Adrenal gland (tissue), 12 donors: Measurements from ENCODE around the gene VPS26B. TPM values are rescaled to one million over a fixed set of nuclear protein-coding genes. Genes with fewer than 3 reads are reported as not detected.
A peak's percentile ranks its signal among the peaks of the same experiment; 100 is the strongest.

Experiments
- DNase-seq, 7 donors: peaks; one replicate each; pipeline ENCODE4 v3.0.0-alpha.2; 2019 to 2020
- H3K27ac ChIP-seq, 5 donors: fragments of 200-600 bp; sonication (generic) in 4 of 5; 1 replicate in 3 of 5; 2 replicates in 2 of 5; pipeline versions ENCODE4 v1.5.1 to v1.8.0; 2016 to 2020; ENCODE audit warnings: mild to moderate bottlenecking in 1 of 5
- H3K27me3 ChIP-seq: fragments of 200-600 bp; 2 replicates; pipeline ENCODE4 v1.8.0; 2021
- H3K36me3 ChIP-seq, 2 donors: fragments of 200-600 bp; replicated peaks in 1 of 2; 1 replicate in 1 of 2; 2 replicates in 1 of 2; pipeline versions ENCODE4 v1.5.1 to v1.8.0; 2018 to 2022
- H3K4me1 ChIP-seq, 2 donors: fragments of 200-600 bp; replicated peaks in 1 of 2; 1 replicate in 1 of 2; 2 replicates in 1 of 2; pipeline versions ENCODE4 v1.5.1 to v1.8.0; 2018 to 2021
- H3K4me3 ChIP-seq, 4 donors: fragments of 200-600 bp; sonication (generic) in 3 of 4; one replicate each; pipeline ENCODE4 v1.5.1; 2016 to 2018
- H3K9me3 ChIP-seq, 3 donors: fragments of 200-600 bp; sonication (generic) in 1 of 3; replicated peaks in 1 of 3; 1 replicate in 2 of 3; 2 replicates in 1 of 3; pipeline versions ENCODE4 v1.5.1 to v1.8.0; 2016 to 2021
- POLR2A ChIP-seq, 2 donors: fragments of 450-650 bp; IDR thresholded peaks; one replicate each; pipeline ENCODE4 v1.6.1; 2017; ENCODE audit warnings: antibody characterized with exemption in 2 of 2, mild to moderate bottlenecking in 2 of 2, moderate library complexity in 1 of 2
- WGBS, 4 donors: extraction: QIAGEN DNeasy Blood & Tissue Kit in 2 of 4; methylation state at CpG; one replicate each; pipeline versions ENCODE4 v1.1.5 to v1.1.7; 2013 to 2017; 5-methylcytosine and 5-hydroxymethylcytosine counted together
- intact Hi-C, 2 donors: fragments of 100-400 bp; cut with DNase I; formaldehyde crosslinking; loops; one replicate each; pipeline versions ENCODE4 v1.14.1 to v1.15.0; 2022 to 2023
- polyA plus RNA-seq, 3 donors: library from polyadenylated mRNA; stranded (reverse); fragments of 200-250 nt in 2 of 3; fragments of 350-450 nt in 1 of 3; fragmentation: Illumina TruSeq in 1 of 3; extraction: RNeasy Lipid Tissue Mini Kit (QIAGEN cat#74804) in 1 of 3; gene quantifications; one replicate each; pipeline ENCODE4 v1.2.3, GENCODE V29; 2013 to 2014
- total RNA-seq, 9 donors: library from RNA; depleted of rRNA in 4 of 9; stranded (reverse); fragments of >200 nt in 4 of 9; fragments of 120-200 nt in 1 of 9; fragmentation: NEBNext Ultra II Directional in 1 of 9; extraction: Animal tissue kit (Norgen Biotek cat#: 25700) in 1 of 9; gene quantifications; one replicate each; pipeline versions ENCODE4 v1.1.0 to v1.2.4, GENCODE V29; 2013 to 2023
- TF ChIP-seq, protein P1 (sequence below), 6 experiments: fragments of 450-650 bp in 4 of 6; fragments of 200-600 bp in 2 of 6; sonication (generic) in 1 of 6; IDR thresholded peaks; 1 replicate in 5 of 6; 2 replicates in 1 of 6; pipeline versions ENCODE4 v1.5.1 to v1.8.0; 2016 to 2021; ENCODE audit warnings: antibody characterized with exemption in 6 of 6, mild to moderate bottlenecking in 2 of 6, moderate library complexity in 1 of 6
- donor health status: healthy with polysubstance abuse.
- donor health status: Bipolar disorder and iron deficiency.
- donor health status: DM: yes; HTN: yes; CAD: no.
- donor health status: DM: no; HTN: no; CAD: no.
- donor health status: DM: no; HTN: no; CAD: no.
- donor health status: DM: yes; HTN: yes; CAD: no.

Gene VPS26B
- total and polyA plus RNA-seq, 12 donors: 25.3 to 74.6 (median 42.1) TPM

DNA sequence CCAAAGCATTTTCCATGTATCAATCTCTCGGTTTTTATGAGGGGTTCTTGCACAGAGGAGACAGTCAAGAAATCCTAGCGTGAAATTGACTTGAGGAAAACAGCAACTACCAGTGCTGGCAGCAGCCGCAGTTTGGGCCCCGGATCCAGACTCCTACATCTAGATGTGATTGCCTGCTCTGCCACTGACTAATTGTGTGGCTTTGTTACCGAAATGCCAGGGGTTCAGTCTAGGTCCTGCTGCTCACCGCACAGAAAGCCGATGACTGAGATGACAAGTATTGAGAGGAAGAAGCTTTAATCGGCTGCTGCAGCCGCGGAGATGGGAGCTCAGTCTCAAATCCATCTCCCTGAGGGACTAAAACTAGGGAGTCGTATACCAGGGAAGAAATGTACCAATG is 43.5 kb downstream of the VPS26B start:
- DNase-seq: no peak
- Histone ChIP-seq H3K27me3 (peaks cover 11% of the 10 kb centered on the region), H3K36me3 (peaks cover 0 to 7% of the 10 kb centered on the region in 2 donors), H3K27ac (no peak overlapping the region), H3K4me3 (no peak overlapping the region), H3K4me1 (no peaks in the 10 kb centered on the region), H3K9me3 (no peaks in the 10 kb centered on the region)
- no peak for TF ChIP-seq POLR2A (IDR thresholded peaks at IDR 0.05)
- TF ChIP-seq, protein P1, sequence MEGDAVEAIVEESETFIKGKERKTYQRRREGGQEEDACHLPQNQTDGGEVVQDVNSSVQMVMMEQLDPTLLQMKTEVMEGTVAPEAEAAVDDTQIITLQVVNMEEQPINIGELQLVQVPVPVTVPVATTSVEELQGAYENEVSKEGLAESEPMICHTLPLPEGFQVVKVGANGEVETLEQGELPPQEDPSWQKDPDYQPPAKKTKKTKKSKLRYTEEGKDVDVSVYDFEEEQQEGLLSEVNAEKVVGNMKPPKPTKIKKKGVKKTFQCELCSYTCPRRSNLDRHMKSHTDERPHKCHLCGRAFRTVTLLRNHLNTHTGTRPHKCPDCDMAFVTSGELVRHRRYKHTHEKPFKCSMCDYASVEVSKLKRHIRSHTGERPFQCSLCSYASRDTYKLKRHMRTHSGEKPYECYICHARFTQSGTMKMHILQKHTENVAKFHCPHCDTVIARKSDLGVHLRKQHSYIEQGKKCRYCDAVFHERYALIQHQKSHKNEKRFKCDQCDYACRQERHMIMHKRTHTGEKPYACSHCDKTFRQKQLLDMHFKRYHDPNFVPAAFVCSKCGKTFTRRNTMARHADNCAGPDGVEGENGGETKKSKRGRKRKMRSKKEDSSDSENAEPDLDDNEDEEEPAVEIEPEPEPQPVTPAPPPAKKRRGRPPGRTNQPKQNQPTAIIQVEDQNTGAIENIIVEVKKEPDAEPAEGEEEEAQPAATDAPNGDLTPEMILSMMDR (IDR thresholded peaks at IDR 0.05): no peak
- intact Hi-C loops: no loop called here
- WGBS, 4 donors: 81 to 85% (median 83%) methylated on average over 10 to 11 of the region's 11 CpGs

DNA sequence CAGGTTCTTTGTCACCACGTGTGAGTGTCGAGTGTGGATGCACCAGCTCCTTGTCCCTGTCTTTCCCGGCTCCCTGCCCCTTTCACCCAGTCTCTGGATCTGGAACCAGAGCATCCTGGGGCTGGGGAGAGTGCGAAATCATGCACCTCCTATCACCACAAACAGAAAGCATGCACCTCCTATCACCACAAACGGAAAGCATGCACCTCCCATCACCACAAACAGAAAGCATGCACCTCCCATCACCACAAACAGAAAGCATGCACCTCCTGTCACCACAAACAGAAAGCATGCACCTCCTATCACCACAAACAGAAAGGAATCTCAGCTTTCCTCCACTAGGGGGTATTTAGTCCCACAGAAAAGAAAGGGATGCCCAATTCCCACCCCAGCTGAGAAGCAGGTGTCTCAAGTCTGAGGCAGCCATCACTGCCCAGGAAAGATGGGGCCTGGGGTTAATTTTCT is 45.8 kb downstream of the VPS26B start:
- H3K27ac ChIP-seq: no peak overlapping the region
- no peak for TF ChIP-seq POLR2A (IDR thresholded peaks at IDR 0.05)
- TF ChIP-seq, protein P1 (IDR thresholded peaks at IDR 0.05): no peak
- no peaks in the 10 kb centered on the region for H3K4me1 ChIP-seq
- no peak overlapping the region for H3K4me3 ChIP-seq
- H3K9me3 ChIP-seq: no peaks in the 10 kb centered on the region
- H3K36me3 ChIP-seq: no peaks in the 10 kb centered on the region
- 14 to 39% (median 34%) methylated on average over 2 to 5 of the region's 5 CpGs for WGBS, 4 donors
- peaks cover 33% of the 10 kb centered on the region for H3K27me3 ChIP-seq
- intact Hi-C loops: no loop called here
- no peak for DNase-seq

DNA sequence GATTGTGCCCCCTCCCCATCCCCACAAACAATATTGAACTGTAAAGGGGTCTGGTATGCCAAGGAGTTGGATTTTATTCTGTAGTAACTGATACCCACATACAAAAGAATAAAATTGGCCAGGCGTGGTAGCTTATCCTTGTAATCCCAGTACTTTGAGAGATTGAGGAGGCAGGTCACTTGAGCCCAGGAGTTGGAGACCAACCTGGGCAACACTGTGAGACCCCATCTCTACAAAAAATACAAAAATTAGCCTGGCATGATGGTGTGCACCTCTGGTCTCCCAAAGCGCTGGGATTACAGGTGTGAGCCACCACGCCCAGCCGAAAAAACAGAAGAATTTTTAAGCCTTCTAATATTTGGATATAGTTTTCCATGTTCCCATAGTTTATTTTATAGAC is 47.5 kb downstream of the VPS26B start:
- H3K4me1 ChIP-seq: peaks cover 0 to 14% of the 10 kb centered on the region in 2 donors
- H3K36me3 ChIP-seq: no peaks in the 10 kb centered on the region
- no peak for TF ChIP-seq POLR2A (IDR thresholded peaks at IDR 0.05)
- TF ChIP-seq, protein P1 (IDR thresholded peaks at IDR 0.05): no peak
- 87 to 92% (median 90%) methylated on average over 4 of the region's 4 CpGs for whole genome bisulfite sequencing, 4 donors
- H3K27me3 ChIP-seq: peaks cover 50% of the 10 kb centered on the region
- no peaks in the 10 kb centered on the region for H3K9me3 ChIP-seq
- DNase-seq: peak in 1 of 7 donors; percentile 20
- no peak overlapping the region for H3K27ac ChIP-seq
- no peak overlapping the region for H3K4me3 ChIP-seq
- intact Hi-C loops: no loop called here

DNA sequence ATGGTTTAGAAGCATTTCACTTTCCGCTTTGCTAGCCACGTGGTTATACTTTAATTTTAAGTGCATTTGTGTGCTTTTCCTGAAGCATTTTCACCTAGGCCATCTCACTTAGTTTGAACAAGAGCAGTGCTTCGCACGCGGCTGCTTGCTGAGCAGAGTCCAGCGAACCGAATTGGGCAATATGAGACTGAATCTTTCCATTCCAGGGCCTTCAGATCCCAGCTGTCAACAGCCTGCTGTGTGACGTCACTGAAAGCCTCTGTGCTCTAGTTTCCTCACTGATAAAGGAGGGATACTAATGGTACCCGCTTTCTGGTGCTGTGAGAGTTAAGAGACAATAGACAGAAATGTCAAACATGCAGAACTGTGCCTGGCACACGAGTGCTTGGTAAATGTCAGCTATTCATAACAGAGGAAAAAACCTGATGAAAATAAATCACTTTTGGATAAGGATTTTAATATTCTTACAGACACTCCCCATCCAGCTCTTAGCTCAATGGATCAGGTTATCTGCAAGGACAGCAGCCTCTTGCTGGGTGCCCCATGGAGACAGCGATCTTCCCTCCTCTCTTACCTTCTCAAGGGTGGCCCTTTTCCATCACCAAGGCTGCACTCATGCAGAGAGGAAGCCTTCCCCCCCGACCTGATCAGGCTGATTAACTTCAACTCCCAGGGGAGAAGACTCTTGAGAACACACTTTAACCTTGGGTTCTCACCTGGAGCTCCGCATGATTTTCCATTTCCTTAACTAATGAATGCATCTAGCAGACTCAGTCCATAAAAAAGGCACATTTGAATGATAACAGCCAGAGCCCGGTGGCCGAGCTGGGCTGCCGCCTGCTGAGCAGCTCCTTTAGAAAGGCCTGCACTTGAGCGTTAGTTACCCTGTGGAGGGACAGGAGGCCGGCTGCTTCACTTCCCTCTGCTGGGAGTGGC is 48.2 kb downstream of the VPS26B start:
- Histone ChIP-seq H3K4me3 (no peak overlapping the region), H3K9me3 (no peaks in the 10 kb centered on the region), H3K36me3 (no peaks in the 10 kb centered on the region), H3K4me1 (peaks cover 0 to 17% of the 10 kb centered on the region in 2 donors), H3K27me3 (peaks cover 57% of the 10 kb centered on the region), H3K27ac (no peak overlapping the region)
- DNase-seq: peak in 2 of 7 donors; percentile 35 to 61
- TF ChIP-seq, protein P1 (IDR thresholded peaks at IDR 0.05): no peak
- TF ChIP-seq POLR2A (IDR thresholded peaks at IDR 0.05): no peak
- intact Hi-C loops: no loop called here
- 29 to 37% (median 35%) methylated on average over 18 of the region's 18 CpGs for WGBS, 4 donors
